Measurements from ENCODE around the gene TRAM2.

Gene TRAM2

GRCh38 chr6:52577022-52577777, at the start of gene TRAM2:
TRAM2 (minus strand) TSS chr6:52577060; CDS start chr6:52576915, 145 bp downstream.
- Histone ChIP-seq H3K4me1 (ENCODE audit: control insufficient read depth in 1 of 2, insufficient read depth in 2 of 2, low read length in 2 of 2) (peaks cover 26 to 37% of the 10 kb centered on the region in 2 donors), H3K4me3 (ENCODE audit: low read depth in 1 of 2, low read length in 2 of 2) (peak within 1 kb of the TSS; percentile 90 to 91), H3K36me3 (ENCODE audit: control insufficient read depth in 1 of 2, insufficient read depth in 2 of 2, low read length in 2 of 2) (peaks cover 0 to 12% of the 10 kb centered on the region in 2 donors), H3K9me3 (ENCODE audit: control insufficient read depth in 1 of 2, low read length in 2 of 2) (no peaks in the 10 kb centered on the region), H3K27me3 (ENCODE audit: low read depth, low read length) (no peaks in the 10 kb centered on the region), H3K27ac (ENCODE audit: low read length) (peak within 1 kb of the TSS; percentile 95)

GRCh38 chr6:52622810-52623209, 46.0 kb upstream of the TRAM2 start:
- no peak overlapping the region for H3K4me3 ChIP-seq (ENCODE audit: low read depth in 1 of 2, low read length in 2 of 2)
- H3K9me3 ChIP-seq (ENCODE audit: control insufficient read depth in 1 of 2, low read length in 2 of 2) = no peaks in the 10 kb centered on the region
- no peak overlapping the region for H3K27ac ChIP-seq (ENCODE audit: low read length)
- H3K4me1 ChIP-seq (ENCODE audit: control insufficient read depth in 1 of 2, insufficient read depth in 2 of 2, low read length in 2 of 2) = no peaks in the 10 kb centered on the region
- H3K27me3 ChIP-seq (ENCODE audit: low read depth, low read length) = no peaks in the 10 kb centered on the region
- H3K36me3 ChIP-seq (ENCODE audit: control insufficient read depth in 1 of 2, insufficient read depth in 2 of 2, low read length in 2 of 2) = no peaks in the 10 kb centered on the region

GRCh38 chr6:52621631-52622030, 44.8 kb upstream of the TRAM2 start:
- Histone ChIP-seq H3K4me3 (ENCODE audit: low read depth in 1 of 2, low read length in 2 of 2) (no peak overlapping the region), H3K4me1 (ENCODE audit: control insufficient read depth in 1 of 2, insufficient read depth in 2 of 2, low read length in 2 of 2) (no peaks in the 10 kb centered on the region), H3K27ac (ENCODE audit: low read length) (no peak overlapping the region), H3K27me3 (ENCODE audit: low read depth, low read length) (no peaks in the 10 kb centered on the region), H3K36me3 (ENCODE audit: control insufficient read depth in 1 of 2, insufficient read depth in 2 of 2, low read length in 2 of 2) (no peaks in the 10 kb centered on the region), H3K9me3 (ENCODE audit: control insufficient read depth in 1 of 2, low read length in 2 of 2) (no peaks in the 10 kb centered on the region)

- H3K36me3 ChIP-seq (ENCODE audit: control insufficient read depth in 1 of 2, insufficient read depth in 2 of 2, low read length in 2 of 2) = no peaks in the 10 kb centered on the region
- no peak overlapping the region for H3K4me3 ChIP-seq (ENCODE audit: low read depth in 1 of 2, low read length in 2 of 2)
- H3K4me1 ChIP-seq (ENCODE audit: control insufficient read depth in 1 of 2, insufficient read depth in 2 of 2, low read length in 2 of 2) = no peaks in the 10 kb centered on the region
Observed at GRCh38 chr6:52620906-52621190, 44.0 kb upstream of the TRAM2 start.

GRCh38 chr6:52620055-52620905, 43.4 kb upstream of the TRAM2 start:
- Histone ChIP-seq H3K27me3 (ENCODE audit: low read depth, low read length) (no peaks in the 10 kb centered on the region), H3K4me3 (ENCODE audit: low read depth in 1 of 2, low read length in 2 of 2) (no peak overlapping the region), H3K27ac (ENCODE audit: low read length) (no peak overlapping the region), H3K36me3 (ENCODE audit: control insufficient read depth in 1 of 2, insufficient read depth in 2 of 2, low read length in 2 of 2) (no peaks in the 10 kb centered on the region), H3K4me1 (ENCODE audit: control insufficient read depth in 1 of 2, insufficient read depth in 2 of 2, low read length in 2 of 2) (no peaks in the 10 kb centered on the region), H3K9me3 (ENCODE audit: control insufficient read depth in 1 of 2, low read length in 2 of 2) (no peaks in the 10 kb centered on the region)

More at GRCh38 chr6:52620906-52621190, 44.0 kb upstream of the TRAM2 start:
- H3K27me3 ChIP-seq (ENCODE audit: low read depth, low read length) = no peaks in the 10 kb centered on the region
- H3K27ac ChIP-seq (ENCODE audit: low read length) = no peak overlapping the region
- H3K9me3 ChIP-seq (ENCODE audit: control insufficient read depth in 1 of 2, low read length in 2 of 2) = no peaks in the 10 kb centered on the region

- Histone ChIP-seq H3K4me1 (ENCODE audit: control insufficient read depth in 1 of 2, insufficient read depth in 2 of 2, low read length in 2 of 2) (no peaks in the 10 kb centered on the region), H3K9me3 (ENCODE audit: control insufficient read depth in 1 of 2, low read length in 2 of 2) (no peaks in the 10 kb centered on the region), H3K36me3 (ENCODE audit: control insufficient read depth in 1 of 2, insufficient read depth in 2 of 2, low read length in 2 of 2) (no peaks in the 10 kb centered on the region)
Observed at GRCh38 chr6:52617087-52617486, 40.2 kb upstream of the TRAM2 start.

GRCh38 chr6:52616059-52616690, 39.3 kb upstream of the TRAM2 start:
- Histone ChIP-seq H3K9me3 (ENCODE audit: control insufficient read depth in 1 of 2, low read length in 2 of 2) (no peaks in the 10 kb centered on the region), H3K4me3 (ENCODE audit: low read depth in 1 of 2, low read length in 2 of 2) (no peak overlapping the region), H3K27ac (ENCODE audit: low read length) (no peak overlapping the region), H3K27me3 (ENCODE audit: low read depth, low read length) (no peaks in the 10 kb centered on the region), H3K36me3 (ENCODE audit: control insufficient read depth in 1 of 2, insufficient read depth in 2 of 2, low read length in 2 of 2) (no peaks in the 10 kb centered on the region), H3K4me1 (ENCODE audit: control insufficient read depth in 1 of 2, insufficient read depth in 2 of 2, low read length in 2 of 2) (no peaks in the 10 kb centered on the region)

More at GRCh38 chr6:52617087-52617486, 40.2 kb upstream of the TRAM2 start:
- H3K27me3 ChIP-seq (ENCODE audit: low read depth, low read length) = no peaks in the 10 kb centered on the region
- no peak overlapping the region for H3K27ac ChIP-seq (ENCODE audit: low read length)
- H3K4me3 ChIP-seq (ENCODE audit: low read depth in 1 of 2, low read length in 2 of 2) = no peak overlapping the region

- H3K27ac ChIP-seq (ENCODE audit: low read length) = no peak overlapping the region
- H3K9me3 ChIP-seq (ENCODE audit: control insufficient read depth in 1 of 2, low read length in 2 of 2) = peaks cover 0 to 2% of the 10 kb centered on the region in 2 donors
- H3K4me3 ChIP-seq (ENCODE audit: low read depth in 1 of 2, low read length in 2 of 2) = no peak overlapping the region
- no peaks in the 10 kb centered on the region for H3K27me3 ChIP-seq (ENCODE audit: low read depth, low read length)
- H3K4me1 ChIP-seq (ENCODE audit: control insufficient read depth in 1 of 2, insufficient read depth in 2 of 2, low read length in 2 of 2) = no peaks in the 10 kb centered on the region
- H3K36me3 ChIP-seq (ENCODE audit: control insufficient read depth in 1 of 2, insufficient read depth in 2 of 2, low read length in 2 of 2) = no peaks in the 10 kb centered on the region
Observed at GRCh38 chr6:52612336-52613054, 35.6 kb upstream of the TRAM2 start.

GRCh38 chr6:52611833-52612232, 35.0 kb upstream of the TRAM2 start:
- Histone ChIP-seq H3K4me3 (ENCODE audit: low read depth in 1 of 2, low read length in 2 of 2) (no peak overlapping the region), H3K36me3 (ENCODE audit: control insufficient read depth in 1 of 2, insufficient read depth in 2 of 2, low read length in 2 of 2) (no peaks in the 10 kb centered on the region), H3K4me1 (ENCODE audit: control insufficient read depth in 1 of 2, insufficient read depth in 2 of 2, low read length in 2 of 2) (no peaks in the 10 kb centered on the region), H3K27me3 (ENCODE audit: low read depth, low read length) (no peaks in the 10 kb centered on the region), H3K27ac (ENCODE audit: low read length) (no peak overlapping the region), H3K9me3 (ENCODE audit: control insufficient read depth in 1 of 2, low read length in 2 of 2) (peaks cover 0 to 2% of the 10 kb centered on the region in 2 donors)

- Histone ChIP-seq H3K4me1 (ENCODE audit: control insufficient read depth in 1 of 2, insufficient read depth in 2 of 2, low read length in 2 of 2) (no peaks in the 10 kb centered on the region), H3K27ac (ENCODE audit: low read length) (no peak overlapping the region), H3K4me3 (ENCODE audit: low read depth in 1 of 2, low read length in 2 of 2) (no peak overlapping the region), H3K27me3 (ENCODE audit: low read depth, low read length) (no peaks in the 10 kb centered on the region), H3K36me3 (ENCODE audit: control insufficient read depth in 1 of 2, insufficient read depth in 2 of 2, low read length in 2 of 2) (no peaks in the 10 kb centered on the region), H3K9me3 (ENCODE audit: control insufficient read depth in 1 of 2, low read length in 2 of 2) (peaks cover 0 to 2% of the 10 kb centered on the region in 2 donors)
Observed at GRCh38 chr6:52610745-52611355, 34.0 kb upstream of the TRAM2 start.
